ENCODE data around the gene MTG2. TPM values are rescaled to one million over a fixed set of nuclear protein-coding genes. Genes with fewer than 3 reads are reported as not detected.
A peak's percentile ranks its signal among the peaks of the same experiment; 100 is the strongest.

Gene MTG2
- total and polyA plus RNA-seq, 2 of the 13 experiments (the other 11 are each of a cell fraction or from before 2014, with no cell fraction given): 20.4 to 37.8 TPM

DNA sequence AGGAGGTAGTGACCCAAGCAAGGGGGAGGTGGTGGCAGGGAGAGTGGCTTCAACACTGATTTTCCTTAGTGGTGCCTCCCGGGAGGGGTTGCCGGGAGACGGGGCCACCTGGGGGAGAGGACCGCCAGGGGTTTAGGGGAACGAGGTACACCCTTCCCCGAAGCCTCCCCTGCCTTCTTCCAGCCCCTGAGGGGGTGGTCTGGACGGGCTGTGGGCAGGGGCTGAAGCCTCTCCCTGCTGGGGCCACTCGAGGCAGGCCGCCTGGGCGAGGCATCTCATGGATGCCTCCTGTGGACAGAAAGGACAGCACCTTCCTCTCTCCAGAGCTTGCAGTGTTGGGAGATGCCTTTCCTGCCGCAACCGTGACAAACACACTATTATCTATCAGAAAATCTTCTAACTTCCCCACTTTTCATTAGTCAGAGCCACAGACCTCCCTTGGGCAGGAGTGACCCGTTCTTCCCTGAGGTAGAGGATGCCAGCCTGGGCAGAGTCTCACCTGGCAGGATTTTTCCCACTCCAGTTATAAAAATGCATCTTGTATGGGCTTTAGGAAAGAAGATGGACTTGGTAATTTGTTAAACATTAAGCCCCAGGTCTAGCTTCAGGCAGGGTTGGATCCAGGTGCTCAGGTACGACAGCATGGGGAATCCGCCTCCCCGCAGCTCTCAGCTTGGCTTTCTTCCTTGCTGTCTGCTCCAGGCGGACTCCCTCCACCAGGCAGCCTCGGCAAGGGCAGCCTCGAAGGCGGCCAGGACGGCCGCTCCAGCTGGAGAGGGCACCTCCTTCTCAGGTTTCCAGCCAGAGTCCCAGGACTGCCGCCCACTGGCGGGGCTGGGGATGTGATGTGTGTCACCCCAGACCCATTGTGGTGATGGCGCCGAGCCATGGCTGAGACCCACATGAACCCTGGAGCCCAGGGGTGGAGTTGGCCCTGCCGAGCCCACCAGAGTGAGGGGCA is 26.2 kb downstream of the MTG2 start (continued):
- TF ChIP-seq, protein P1, sequence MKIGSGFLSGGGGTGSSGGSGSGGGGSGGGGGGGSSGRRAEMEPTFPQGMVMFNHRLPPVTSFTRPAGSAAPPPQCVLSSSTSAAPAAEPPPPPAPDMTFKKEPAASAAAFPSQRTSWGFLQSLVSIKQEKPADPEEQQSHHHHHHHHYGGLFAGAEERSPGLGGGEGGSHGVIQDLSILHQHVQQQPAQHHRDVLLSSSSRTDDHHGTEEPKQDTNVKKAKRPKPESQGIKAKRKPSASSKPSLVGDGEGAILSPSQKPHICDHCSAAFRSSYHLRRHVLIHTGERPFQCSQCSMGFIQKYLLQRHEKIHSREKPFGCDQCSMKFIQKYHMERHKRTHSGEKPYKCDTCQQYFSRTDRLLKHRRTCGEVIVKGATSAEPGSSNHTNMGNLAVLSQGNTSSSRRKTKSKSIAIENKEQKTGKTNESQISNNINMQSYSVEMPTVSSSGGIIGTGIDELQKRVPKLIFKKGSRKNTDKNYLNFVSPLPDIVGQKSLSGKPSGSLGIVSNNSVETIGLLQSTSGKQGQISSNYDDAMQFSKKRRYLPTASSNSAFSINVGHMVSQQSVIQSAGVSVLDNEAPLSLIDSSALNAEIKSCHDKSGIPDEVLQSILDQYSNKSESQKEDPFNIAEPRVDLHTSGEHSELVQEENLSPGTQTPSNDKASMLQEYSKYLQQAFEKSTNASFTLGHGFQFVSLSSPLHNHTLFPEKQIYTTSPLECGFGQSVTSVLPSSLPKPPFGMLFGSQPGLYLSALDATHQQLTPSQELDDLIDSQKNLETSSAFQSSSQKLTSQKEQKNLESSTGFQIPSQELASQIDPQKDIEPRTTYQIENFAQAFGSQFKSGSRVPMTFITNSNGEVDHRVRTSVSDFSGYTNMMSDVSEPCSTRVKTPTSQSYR (CRISPR knock-in tag; IDR thresholded peaks at IDR 0.05; ENCODE audit: borderline replicate concordance): no peak
- TF ChIP-seq HES4 (CRISPR knock-in tag; IDR thresholded peaks at IDR 0.05; ENCODE audit: borderline replicate concordance) (no peak), ZBTB1 (CRISPR knock-in tag; IDR thresholded peaks at IDR 0.05; ENCODE audit: borderline replicate concordance) (no peak), ZNF629 (CRISPR knock-in tag; conservative IDR thresholded peaks at IDR 0.05) (no peak), RFX3 (CRISPR knock-in tag; IDR thresholded peaks at IDR 0.05) (no peak), ZNF841 (CRISPR knock-in tag; IDR thresholded peaks at IDR 0.05; ENCODE audit: borderline replicate concordance) (no peak), MAF1 (CRISPR knock-in tag; IDR thresholded peaks at IDR 0.05; ENCODE audit: borderline replicate concordance) (no peak), MED1 (CRISPR knock-in tag; IDR thresholded peaks at IDR 0.05) (no peak), KDM5A (IDR thresholded peaks at IDR 0.05; ENCODE audit: borderline replicate concordance, low read length) (no peak), ELF1 (CRISPR knock-in tag; IDR thresholded peaks at IDR 0.05) (peak; percentile 19; the same call in 1 of the 2 replicates), LCORL (IDR thresholded peaks at IDR 0.05) (no peak), LCORL (CRISPR knock-in tag; IDR thresholded peaks at IDR 0.05) (no peak), ZNF160 (CRISPR knock-in tag; IDR thresholded peaks at IDR 0.05) (no peak), ZNF713 (CRISPR knock-in tag; IDR thresholded peaks at IDR 0.05) (no peak), SALL2 (CRISPR knock-in tag; IDR thresholded peaks at IDR 0.05) (peak; percentile 62; the same call in 1 of the 2 replicates), XBP1 (CRISPR knock-in tag; IDR thresholded peaks at IDR 0.05) (no peak), PHF8 (CRISPR knock-in tag; IDR thresholded peaks at IDR 0.05) (no peak), ZNF205 (CRISPR knock-in tag; IDR thresholded peaks at IDR 0.05) (no peak), ZNF234 (CRISPR knock-in tag; conservative IDR thresholded peaks at IDR 0.05) (no peak), ZNF644 (CRISPR knock-in tag; IDR thresholded peaks at IDR 0.05; ENCODE audit: low read depth) (no peak), ZNF772 (CRISPR knock-in tag; IDR thresholded peaks at IDR 0.05) (no peak)
- TF ChIP-seq, protein P2, sequence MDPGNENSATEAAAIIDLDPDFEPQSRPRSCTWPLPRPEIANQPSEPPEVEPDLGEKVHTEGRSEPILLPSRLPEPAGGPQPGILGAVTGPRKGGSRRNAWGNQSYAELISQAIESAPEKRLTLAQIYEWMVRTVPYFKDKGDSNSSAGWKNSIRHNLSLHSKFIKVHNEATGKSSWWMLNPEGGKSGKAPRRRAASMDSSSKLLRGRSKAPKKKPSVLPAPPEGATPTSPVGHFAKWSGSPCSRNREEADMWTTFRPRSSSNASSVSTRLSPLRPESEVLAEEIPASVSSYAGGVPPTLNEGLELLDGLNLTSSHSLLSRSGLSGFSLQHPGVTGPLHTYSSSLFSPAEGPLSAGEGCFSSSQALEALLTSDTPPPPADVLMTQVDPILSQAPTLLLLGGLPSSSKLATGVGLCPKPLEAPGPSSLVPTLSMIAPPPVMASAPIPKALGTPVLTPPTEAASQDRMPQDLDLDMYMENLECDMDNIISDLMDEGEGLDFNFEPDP (CRISPR knock-in tag; conservative IDR thresholded peaks at IDR 0.05): no peak
- TF ChIP-seq, protein P3, sequence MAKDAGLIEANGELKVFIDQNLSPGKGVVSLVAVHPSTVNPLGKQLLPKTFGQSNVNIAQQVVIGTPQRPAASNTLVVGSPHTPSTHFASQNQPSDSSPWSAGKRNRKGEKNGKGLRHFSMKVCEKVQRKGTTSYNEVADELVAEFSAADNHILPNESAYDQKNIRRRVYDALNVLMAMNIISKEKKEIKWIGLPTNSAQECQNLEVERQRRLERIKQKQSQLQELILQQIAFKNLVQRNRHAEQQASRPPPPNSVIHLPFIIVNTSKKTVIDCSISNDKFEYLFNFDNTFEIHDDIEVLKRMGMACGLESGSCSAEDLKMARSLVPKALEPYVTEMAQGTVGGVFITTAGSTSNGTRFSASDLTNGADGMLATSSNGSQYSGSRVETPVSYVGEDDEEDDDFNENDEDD (CRISPR knock-in tag; IDR thresholded peaks at IDR 0.05; ENCODE audit: borderline replicate concordance): peak; percentile 48; the same call in 1 of the 2 replicates
- TF ChIP-seq, protein P4, sequence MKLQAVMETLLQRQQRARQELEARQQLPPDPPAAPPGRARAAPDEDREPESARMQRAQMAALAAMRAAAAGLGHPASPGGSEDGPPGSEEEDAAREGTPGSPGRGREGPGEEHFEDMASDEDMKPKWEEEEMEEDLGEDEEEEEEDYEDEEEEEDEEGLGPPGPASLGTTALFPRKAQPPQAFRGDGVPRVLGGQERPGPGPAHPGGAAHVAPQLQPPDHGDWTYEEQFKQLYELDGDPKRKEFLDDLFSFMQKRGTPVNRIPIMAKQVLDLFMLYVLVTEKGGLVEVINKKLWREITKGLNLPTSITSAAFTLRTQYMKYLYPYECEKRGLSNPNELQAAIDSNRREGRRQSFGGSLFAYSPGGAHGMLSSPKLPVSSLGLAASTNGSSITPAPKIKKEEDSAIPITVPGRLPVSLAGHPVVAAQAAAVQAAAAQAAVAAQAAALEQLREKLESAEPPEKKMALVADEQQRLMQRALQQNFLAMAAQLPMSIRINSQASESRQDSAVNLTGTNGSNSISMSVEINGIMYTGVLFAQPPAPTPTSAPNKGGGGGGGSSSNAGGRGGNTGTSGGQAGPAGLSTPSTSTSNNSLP (IDR thresholded peaks at IDR 0.05; ENCODE audit: low read depth, low read length): no peak

Data from HepG2 (cell line).